ENCODE data around the gene ABCA2.

GRCh38 chr9:137016436-137016835 lies 11.6 kb downstream of the ABCA2 start:
- TF ChIP-seq, protein P1, sequence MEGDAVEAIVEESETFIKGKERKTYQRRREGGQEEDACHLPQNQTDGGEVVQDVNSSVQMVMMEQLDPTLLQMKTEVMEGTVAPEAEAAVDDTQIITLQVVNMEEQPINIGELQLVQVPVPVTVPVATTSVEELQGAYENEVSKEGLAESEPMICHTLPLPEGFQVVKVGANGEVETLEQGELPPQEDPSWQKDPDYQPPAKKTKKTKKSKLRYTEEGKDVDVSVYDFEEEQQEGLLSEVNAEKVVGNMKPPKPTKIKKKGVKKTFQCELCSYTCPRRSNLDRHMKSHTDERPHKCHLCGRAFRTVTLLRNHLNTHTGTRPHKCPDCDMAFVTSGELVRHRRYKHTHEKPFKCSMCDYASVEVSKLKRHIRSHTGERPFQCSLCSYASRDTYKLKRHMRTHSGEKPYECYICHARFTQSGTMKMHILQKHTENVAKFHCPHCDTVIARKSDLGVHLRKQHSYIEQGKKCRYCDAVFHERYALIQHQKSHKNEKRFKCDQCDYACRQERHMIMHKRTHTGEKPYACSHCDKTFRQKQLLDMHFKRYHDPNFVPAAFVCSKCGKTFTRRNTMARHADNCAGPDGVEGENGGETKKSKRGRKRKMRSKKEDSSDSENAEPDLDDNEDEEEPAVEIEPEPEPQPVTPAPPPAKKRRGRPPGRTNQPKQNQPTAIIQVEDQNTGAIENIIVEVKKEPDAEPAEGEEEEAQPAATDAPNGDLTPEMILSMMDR (IDR thresholded peaks at IDR 0.05), result no peak
- TF ChIP-seq POLR2A (IDR thresholded peaks at IDR 0.05), result no peak

All from esophagus squamous epithelium (tissue), 4 donors.